ENCODE data around the gene SHANK2.
"Not testable (repeated sequence)": the region's sequence is repeated elsewhere in the genome, so short reads cannot be mapped to it uniquely, and the experiment has no call there.

SHANK2 gene

DNA sequence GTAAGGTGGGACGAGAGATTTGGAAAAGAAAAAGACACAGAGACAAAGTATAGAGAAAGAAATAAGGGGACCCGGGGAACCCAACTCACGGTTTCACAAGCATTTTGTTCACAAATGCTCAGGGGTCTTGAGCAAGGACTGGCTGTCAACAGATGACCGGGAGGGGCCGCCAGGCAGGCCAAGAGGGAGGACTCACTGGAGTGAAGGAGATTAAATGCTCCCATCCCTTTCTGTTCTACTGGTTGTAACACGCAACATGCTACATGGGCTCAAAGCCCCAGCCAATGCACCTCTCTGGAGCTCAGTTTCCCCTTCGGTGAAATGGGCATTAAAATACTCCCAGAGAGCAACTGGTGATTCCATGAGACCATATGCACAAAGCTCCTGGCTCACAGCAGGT is 13.4 kb downstream of the SHANK2 start:
- TF ChIP-seq, protein P1, sequence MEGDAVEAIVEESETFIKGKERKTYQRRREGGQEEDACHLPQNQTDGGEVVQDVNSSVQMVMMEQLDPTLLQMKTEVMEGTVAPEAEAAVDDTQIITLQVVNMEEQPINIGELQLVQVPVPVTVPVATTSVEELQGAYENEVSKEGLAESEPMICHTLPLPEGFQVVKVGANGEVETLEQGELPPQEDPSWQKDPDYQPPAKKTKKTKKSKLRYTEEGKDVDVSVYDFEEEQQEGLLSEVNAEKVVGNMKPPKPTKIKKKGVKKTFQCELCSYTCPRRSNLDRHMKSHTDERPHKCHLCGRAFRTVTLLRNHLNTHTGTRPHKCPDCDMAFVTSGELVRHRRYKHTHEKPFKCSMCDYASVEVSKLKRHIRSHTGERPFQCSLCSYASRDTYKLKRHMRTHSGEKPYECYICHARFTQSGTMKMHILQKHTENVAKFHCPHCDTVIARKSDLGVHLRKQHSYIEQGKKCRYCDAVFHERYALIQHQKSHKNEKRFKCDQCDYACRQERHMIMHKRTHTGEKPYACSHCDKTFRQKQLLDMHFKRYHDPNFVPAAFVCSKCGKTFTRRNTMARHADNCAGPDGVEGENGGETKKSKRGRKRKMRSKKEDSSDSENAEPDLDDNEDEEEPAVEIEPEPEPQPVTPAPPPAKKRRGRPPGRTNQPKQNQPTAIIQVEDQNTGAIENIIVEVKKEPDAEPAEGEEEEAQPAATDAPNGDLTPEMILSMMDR (IDR thresholded peaks at IDR 0.05; ENCODE audit: control insufficient read depth, extremely low read depth, insufficient read depth) = no peak

DNA sequence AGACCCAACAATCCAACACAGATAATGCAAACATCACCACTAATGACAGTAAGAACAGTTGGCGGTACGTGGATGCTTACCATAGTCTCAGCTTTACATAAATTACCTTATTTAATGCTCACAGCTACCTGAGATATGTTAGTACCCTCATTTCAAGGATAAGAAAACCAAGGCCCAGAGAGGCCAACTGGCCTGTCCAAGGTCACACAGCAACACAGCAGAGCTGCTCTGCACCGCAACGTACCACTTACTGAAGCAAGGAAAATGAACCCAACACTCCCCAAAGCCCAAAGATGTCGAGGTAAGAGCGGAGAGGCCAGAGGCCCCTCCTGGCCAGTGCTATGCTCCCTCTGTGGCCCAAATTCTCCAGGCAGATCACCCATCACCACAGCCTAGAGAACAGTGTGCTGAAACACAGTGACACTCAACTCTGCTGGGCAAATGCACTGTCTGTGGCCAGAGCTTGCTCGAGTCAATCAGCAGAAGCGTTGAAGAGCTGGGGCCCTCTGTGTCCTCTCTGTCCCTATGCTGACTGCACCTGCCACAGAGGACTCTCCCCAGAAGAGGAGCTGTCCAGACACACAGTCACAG is 14.0 kb downstream of the SHANK2 start:
- DNase-seq (ENCODE audit: low read depth) = no peak
- TF ChIP-seq, protein P1 (IDR thresholded peaks at IDR 0.05; ENCODE audit: control insufficient read depth, extremely low read depth, insufficient read depth) = no peak

More for the DNA sequence above, 13.4 kb downstream of the SHANK2 start:
- no peak for DNase-seq (ENCODE audit: low read depth)
- H3K4me3 ChIP-seq (ENCODE audit: low read depth, low read length) = no peak overlapping the region

DNA sequence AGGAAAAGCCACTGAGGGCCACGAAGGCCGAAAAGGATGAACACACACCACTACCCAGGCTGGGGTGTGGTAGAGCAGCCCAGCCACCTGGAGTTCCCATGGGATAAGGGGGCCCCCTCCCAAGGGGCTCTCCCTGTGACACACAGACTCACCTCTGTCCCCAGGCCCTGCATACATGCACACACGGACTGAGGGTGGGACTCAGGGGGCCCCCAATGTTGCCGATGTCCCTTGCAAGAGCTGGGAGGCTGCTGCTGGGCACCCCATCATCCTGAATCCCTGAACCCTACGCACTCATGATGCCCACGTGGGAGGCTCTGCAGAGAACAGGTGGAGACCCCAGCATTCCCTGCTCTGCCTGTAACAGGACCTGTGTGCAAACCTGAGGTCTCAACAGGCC is 14.5 kb downstream of the SHANK2 start:
- H3K4me3 ChIP-seq (ENCODE audit: low read depth, low read length) = no peak overlapping the region
- TF ChIP-seq, protein P1 (IDR thresholded peaks at IDR 0.05; ENCODE audit: control insufficient read depth, extremely low read depth, insufficient read depth) = no peak

More for the DNA sequence above, 14.0 kb downstream of the SHANK2 start:
- no peak overlapping the region for H3K4me3 ChIP-seq (ENCODE audit: low read depth, low read length)

DNA sequence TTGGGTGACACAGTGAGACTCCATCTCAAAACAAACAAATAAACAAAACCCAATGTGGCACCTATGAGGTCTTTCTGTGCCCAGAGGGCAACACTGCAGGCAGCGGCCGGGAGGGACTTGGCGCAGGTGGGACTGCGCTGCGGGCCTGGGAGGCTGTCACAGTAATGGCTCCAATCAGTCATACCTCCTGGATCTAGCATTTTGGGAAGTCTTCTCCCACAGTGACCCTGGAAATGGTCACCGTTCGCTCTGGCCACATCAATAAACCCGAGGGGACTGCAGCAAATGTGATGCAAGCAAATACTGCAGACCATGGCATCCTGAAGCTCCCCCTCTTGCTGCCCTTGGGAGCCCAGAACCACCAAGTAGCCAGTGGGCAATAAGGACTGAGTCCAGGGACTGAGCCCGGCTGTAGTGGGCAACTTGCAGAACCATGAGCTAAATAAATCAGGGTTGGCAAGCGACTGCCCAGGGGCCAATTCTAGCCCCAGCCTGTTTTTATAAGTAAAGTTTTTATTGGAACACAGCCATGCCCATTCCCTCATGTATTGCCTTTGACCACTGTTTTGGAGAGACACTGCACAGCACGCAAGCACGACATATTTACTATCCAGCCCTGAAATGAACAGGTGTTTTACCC is 15.4 kb downstream of the SHANK2 start:
- TF ChIP-seq, protein P1 (IDR thresholded peaks at IDR 0.05; ENCODE audit: control insufficient read depth, extremely low read depth, insufficient read depth) = no peak
- no peak overlapping the region for H3K4me3 ChIP-seq (ENCODE audit: low read depth, low read length)

More for the DNA sequence above, 14.5 kb downstream of the SHANK2 start:
- DNase-seq (ENCODE audit: low read depth) = no peak

DNA sequence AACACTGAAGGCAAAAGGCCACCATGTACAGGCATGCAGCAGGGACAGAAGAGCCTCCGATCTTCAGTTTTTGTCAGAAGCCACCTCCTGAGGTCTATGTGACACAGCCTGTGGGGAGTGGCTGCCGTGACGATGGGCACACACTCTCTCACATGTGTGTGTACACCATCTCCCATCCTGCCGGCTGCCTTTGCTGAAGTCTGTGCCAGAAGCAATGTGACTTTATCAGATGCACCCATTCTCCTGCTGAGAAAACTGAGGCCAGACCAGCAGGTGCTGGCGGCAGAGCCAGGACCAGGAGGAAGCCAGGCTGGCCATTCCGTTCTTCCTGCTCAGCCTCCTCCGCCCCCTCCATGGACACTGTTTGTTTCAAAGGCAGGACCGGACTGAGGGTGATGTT is 16.7 kb downstream of the SHANK2 start:
- TF ChIP-seq, protein P1 (IDR thresholded peaks at IDR 0.05; ENCODE audit: control insufficient read depth, extremely low read depth, insufficient read depth) = no peak
- DNase-seq (ENCODE audit: low read depth) = no peak

More for the DNA sequence above, 15.4 kb downstream of the SHANK2 start:
- DNase-seq (ENCODE audit: low read depth) = no peak

DNA sequence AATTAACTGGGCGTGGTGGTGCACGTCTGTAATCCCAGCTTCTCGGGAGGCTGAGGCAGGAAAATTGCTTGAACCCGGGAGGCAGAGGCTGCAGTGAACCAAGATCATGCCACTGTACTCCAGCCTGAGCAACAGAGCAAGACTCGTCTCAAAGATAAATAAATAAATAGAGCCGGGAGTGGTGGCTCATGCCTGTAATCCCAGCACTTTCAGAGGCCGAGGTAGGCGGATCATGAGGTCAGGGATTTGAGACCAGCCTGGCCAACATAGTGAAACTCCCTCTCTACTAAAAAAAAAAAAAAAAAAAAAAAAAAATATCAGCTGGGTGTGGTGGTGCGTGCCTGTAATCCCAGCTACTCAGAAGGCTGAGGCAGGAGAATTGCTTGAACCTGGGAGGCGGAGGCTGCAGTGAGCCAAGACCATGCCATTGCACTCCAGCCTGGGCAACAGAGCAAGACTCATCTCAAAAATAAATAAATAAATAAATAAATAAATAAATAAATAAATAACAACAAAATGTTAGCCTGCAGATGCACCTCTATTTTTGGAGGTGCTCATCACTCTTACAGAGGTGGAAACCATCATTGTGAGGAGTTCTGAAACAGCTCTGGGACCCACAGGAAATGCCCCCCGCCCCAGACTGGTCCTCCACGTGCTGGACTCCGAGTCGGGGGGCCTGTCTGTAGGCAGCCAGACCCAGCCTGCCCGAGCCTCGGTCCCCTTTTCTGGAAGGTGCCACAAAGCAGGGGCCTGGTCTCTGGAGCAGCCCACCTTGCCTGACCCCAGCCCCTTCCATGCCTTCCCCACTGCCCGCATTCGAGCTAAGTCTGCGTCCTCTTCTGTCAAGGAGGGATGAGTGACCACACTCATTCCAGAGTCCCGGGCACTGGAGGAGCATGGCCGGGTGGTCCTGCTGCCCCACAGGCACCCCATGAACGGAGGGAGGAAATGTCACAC is 18.2 kb downstream of the SHANK2 start:
- not testable (repeated sequence) for H3K4me3 ChIP-seq (ENCODE audit: low read depth, low read length); DNase-seq (ENCODE audit: low read depth)

More for the DNA sequence above, 16.7 kb downstream of the SHANK2 start:
- H3K4me3 ChIP-seq (ENCODE audit: low read depth, low read length) = no peak overlapping the region

DNA sequence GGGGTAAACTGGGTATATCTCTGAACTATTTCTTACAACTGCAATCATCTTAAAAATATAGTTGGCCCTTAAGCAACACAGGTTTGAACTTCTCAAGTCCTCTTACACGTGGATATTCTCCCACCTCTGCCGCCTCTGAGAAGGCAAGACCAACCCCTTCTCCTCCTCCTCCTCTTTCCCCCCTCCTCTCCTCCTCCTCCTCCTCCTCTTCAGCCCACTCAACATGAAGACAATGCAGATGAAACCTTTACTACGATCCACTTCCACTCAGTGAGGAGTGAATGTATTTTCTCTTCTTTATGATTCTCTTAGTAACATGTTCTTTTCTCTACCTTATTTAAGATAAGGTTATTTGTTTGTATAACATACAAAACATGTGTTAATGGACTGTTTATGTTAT is 20.0 kb downstream of the SHANK2 start:
- H3K4me3 ChIP-seq (ENCODE audit: low read depth, low read length) = no peak overlapping the region
- DNase-seq (ENCODE audit: low read depth) = no peak
- TF ChIP-seq, protein P1 (IDR thresholded peaks at IDR 0.05; ENCODE audit: control insufficient read depth, extremely low read depth, insufficient read depth) = no peak

Measured in LNCaP clone FGC (cell line).